Activated CD4-positive, CD25-positive, alpha-beta regulatory T cell treated with anti-CD3 and anti-CD28 coated beads, Interleukin-2, amount 50 U/mL, for 16 hours (primary cell): ENCODE data around the gene CXCL3.

Experiments
- DNase-seq: peaks from one replicate; pipeline ENCODE4 v3.0.0-alpha.2; 2020; ENCODE audit warnings: low read depth, low spot score

Gene CXCL3

GRCh38 chr4:74014332-74014731, 24.2 kb downstream of the CXCL3 start:
- DNase-seq = no peak

- no peak for DNase-seq
These were observed 25.2 kb downstream of the CXCL3 start for GRCh38 chr4:74013264-74013663.

GRCh38 chr4:74012130-74012529, 26.4 kb downstream of the CXCL3 start:
- no peak for DNase-seq

- DNase-seq = no peak
These were observed 29.2 kb downstream of the CXCL3 start for GRCh38 chr4:74009307-74009706.

- no peak for DNase-seq
These were observed 32.4 kb downstream of the CXCL3 start for GRCh38 chr4:74006009-74006476.

- DNase-seq = no peak
These were observed 33.0 kb downstream of the CXCL3 start for GRCh38 chr4:74005528-74005927.

GRCh38 chr4:74004668-74005067, 33.8 kb downstream of the CXCL3 start:
- no peak for DNase-seq

- DNase-seq = no peak
These were observed 38.2 kb downstream of the CXCL3 start for GRCh38 chr4:74000301-74000700.

- no peak for DNase-seq
These were observed 40.2 kb downstream of the CXCL3 start, which contains the start of gene CXCL5 for GRCh38 chr4:73998040-73999011. Gene CXCL5 (minus strand): TSS chr4:73998677. CDS start chr4:73998581, 96 bp downstream.

- DNase-seq = no peak
These were observed 46.4 kb downstream of the CXCL3 start for GRCh38 chr4:73992050-73992449.

- no peak for DNase-seq
These were observed 46.8 kb downstream of the CXCL3 start for GRCh38 chr4:73991742-73992000.

- no peak for DNase-seq
These were observed 47.3 kb downstream of the CXCL3 start for GRCh38 chr4:73990988-73991741.

- no peak for DNase-seq
These were observed 48.6 kb downstream of the CXCL3 start for GRCh38 chr4:73989928-73990327.

- DNase-seq = no peak
These were observed 49.5 kb downstream of the CXCL3 start for GRCh38 chr4:73989031-73989430.

GRCh38 chr4:73988061-73988460, 50.4 kb downstream of the CXCL3 start, which contains the start of gene PPBP:
Gene PPBP (minus strand): TSS chr4:73988190. CDS start chr4:73988103, 87 bp downstream.
- no peak for DNase-seq
